Activated CD8-positive, alpha-beta T cell treated with anti-CD3 and anti-CD28 coated beads, Interleukin-2, amount 10 ng/mL, durations not matched to agents 7 days and 5 days (primary cell): Measurements from ENCODE around the gene ZBTB16. TPM values are rescaled to one million over a fixed set of nuclear protein-coding genes. Genes with fewer than 3 reads are reported as not detected.

Experiments
- ATAC-seq: fragments of 150-1000 bp; cut with Tn5 transposase; one replicate; pipeline ENCODE4 v1.10.0; 2021; ENCODE audit warnings: moderate library complexity
- CTCF ChIA-PET: fragments of 350-600 bp; sonication (Branson Sonifier 250); formaldehyde crosslinking; loops from one replicate; lab custom pipeline; 2021; ENCODE audit warnings: antibody characterized with exemption; lab: Charles Lee
- POLR2A ChIA-PET: fragments of 350-600 bp; sonication (Branson Sonifier 250); formaldehyde crosslinking; loops from one replicate; lab custom pipeline; 2021; ENCODE audit warnings: antibody characterized with exemption; lab: Charles Lee
- DNase-seq: peaks from one replicate; pipeline ENCODE4 v3.0.0-alpha.2; 2020
- H3K27ac Mint-ChIP-seq: one replicate; pipeline ENCODE4 v1.8.0; 2021; ENCODE audit warnings: mild to moderate bottlenecking, mixed read lengths
- H3K27me3 Mint-ChIP-seq: one replicate; pipeline ENCODE4 v1.8.0; 2021; ENCODE audit warnings: low read depth, mixed read lengths
- H3K36me3 Mint-ChIP-seq: one replicate; pipeline ENCODE4 v1.8.0; 2021; ENCODE audit warnings: low read depth, mixed read lengths
- H3K4me1 Mint-ChIP-seq: one replicate; pipeline ENCODE4 v1.8.0; 2021; ENCODE audit warnings: low read depth, mixed read lengths
- H3K4me3 Mint-ChIP-seq: one replicate; pipeline ENCODE4 v1.8.0; 2021; ENCODE audit warnings: mild to moderate bottlenecking, mixed read lengths
- H3K9me3 Mint-ChIP-seq: one replicate; pipeline ENCODE4 v1.8.0; 2022; ENCODE audit warnings: mixed read lengths; ENCODE audit not compliant: insufficient read depth
- total RNA-seq, 2 experiments: library from RNA; stranded (reverse); gene quantifications; one replicate each; pipeline ENCODE4 v1.2.3, GENCODE V29; 2021

Gene ZBTB16, protein sequence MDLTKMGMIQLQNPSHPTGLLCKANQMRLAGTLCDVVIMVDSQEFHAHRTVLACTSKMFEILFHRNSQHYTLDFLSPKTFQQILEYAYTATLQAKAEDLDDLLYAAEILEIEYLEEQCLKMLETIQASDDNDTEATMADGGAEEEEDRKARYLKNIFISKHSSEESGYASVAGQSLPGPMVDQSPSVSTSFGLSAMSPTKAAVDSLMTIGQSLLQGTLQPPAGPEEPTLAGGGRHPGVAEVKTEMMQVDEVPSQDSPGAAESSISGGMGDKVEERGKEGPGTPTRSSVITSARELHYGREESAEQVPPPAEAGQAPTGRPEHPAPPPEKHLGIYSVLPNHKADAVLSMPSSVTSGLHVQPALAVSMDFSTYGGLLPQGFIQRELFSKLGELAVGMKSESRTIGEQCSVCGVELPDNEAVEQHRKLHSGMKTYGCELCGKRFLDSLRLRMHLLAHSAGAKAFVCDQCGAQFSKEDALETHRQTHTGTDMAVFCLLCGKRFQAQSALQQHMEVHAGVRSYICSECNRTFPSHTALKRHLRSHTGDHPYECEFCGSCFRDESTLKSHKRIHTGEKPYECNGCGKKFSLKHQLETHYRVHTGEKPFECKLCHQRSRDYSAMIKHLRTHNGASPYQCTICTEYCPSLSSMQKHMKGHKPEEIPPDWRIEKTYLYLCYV
- 10 to 100 TPM; 16.3 to 16.4 TPM for total RNA-seq

DNA sequence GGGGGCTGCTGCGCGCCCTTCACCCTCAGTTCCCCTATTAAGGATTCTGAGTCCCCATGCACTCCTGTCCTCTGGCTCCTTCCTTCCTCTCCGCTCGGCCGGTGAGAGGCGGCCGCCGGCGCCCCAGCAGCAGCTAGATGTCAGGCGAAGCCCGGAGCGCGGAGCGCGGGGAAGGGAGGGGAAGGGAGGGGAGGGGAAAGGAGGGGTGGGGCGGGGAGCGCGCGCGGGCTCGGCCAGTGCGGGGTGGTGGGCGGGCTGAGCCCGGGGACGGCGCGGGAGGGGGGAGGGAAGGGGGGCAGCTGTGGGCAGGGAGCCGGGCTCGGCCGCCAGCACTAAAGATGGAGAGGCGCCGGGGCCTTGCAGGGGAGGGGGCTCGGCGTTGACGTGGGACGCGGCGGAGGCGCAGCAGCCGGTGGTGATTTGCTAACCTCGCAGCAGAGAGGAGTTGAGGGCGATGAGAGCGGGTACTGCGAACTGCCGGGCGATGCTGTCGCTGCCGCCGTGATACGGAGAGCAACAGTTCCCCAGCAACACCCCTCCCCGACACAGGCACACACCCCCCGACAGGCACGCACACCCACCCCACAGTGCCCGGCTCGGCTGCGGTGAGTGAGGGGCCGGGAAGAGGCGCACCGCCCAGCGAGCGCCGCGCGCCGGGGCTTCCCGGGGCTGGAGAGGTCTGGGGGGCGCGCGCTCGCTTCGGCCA lies at the start of gene ZBTB16:
Gene ZBTB16, plus strand, starts transcription at position 434 of the 706 bp plus-strand sequence. CDS start 3,590 bp downstream, outside the sequence.
- Mint-ChIP-seq H3K4me3 (peak within 1 kb of the TSS; percentile 83), H3K9me3 (no peaks in the 10 kb centered on the region), H3K27ac (peak within 1 kb of the TSS; percentile 72), H3K4me1 (peaks cover 21% of the 10 kb centered on the region), H3K36me3 (peaks cover 7% of the 10 kb centered on the region), H3K27me3 (peaks cover 53% of the 10 kb centered on the region)
- ChIA-PET POLR2A (no interaction called here), CTCF (interaction anchor here (0.8 to 4.1 kb wide), 10 partner anchors 13 to 203 kb away, joined by 3 to 23 read pairs (median 4); no protein-coding TSS in a partner anchor)
- ATAC-seq (peak; percentile 58), DNase-seq (peak; percentile 70)

DNA sequence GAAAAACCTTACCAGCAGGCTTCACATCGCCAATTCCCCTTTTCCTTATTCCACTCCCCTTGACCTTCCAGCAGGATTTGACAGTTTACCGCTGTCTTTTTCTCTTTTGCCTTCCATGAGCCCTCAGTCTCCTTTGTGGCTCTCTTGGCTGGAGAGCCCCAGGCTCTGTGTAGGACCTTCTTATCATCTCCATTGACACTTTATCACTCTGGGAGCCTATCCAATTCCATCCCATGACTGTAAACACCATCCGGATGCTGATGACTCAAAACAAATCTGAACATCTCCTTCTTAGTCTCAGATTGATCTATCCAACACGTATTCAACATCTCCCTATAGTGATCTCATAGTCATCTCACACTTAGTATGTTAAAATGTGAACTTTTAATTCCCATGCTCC lies 48.6 kb upstream of the ZBTB16 start:
- DNase-seq (no peak), ATAC-seq (no peak)
- H3K27ac Mint-ChIP-seq, result no peak overlapping the region
- H3K36me3 Mint-ChIP-seq, result no peaks in the 10 kb centered on the region
- H3K9me3 Mint-ChIP-seq, result no peaks in the 10 kb centered on the region
- ChIA-PET POLR2A (no interaction called here), CTCF (interaction anchor here (1.7 kb wide), 1 partner anchor 250 kb away, joined by 5 read pairs; no protein-coding TSS in a partner anchor)
- peaks cover 9% of the 10 kb centered on the region for H3K4me1 Mint-ChIP-seq
- H3K27me3 Mint-ChIP-seq, result peaks cover 30% of the 10 kb centered on the region
- H3K4me3 Mint-ChIP-seq, result no peak overlapping the region

DNA sequence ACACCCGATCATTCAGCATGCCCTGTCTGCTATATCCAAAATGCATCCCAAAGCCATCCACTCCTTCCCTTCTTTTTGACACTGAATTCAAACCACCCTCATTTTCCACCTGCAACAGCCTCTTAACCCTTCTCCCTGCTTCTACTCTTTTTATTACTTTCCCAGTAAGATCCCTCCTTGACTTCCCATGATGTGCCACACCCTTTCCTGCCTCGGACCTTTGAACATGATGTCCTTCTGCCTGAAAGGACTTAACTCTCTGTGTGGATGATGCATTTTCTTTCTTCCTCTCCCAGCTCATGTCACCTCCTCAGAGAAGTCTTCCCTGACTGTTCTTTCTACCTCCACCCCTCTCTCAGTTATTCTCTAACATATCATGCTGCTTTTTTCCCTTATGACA lies 48.1 kb upstream of the ZBTB16 start:
- Mint-ChIP-seq H3K9me3 (no peaks in the 10 kb centered on the region), H3K4me1 (peaks cover 9% of the 10 kb centered on the region), H3K36me3 (no peaks in the 10 kb centered on the region), H3K4me3 (no peak overlapping the region), H3K27ac (no peak overlapping the region), H3K27me3 (peaks cover 30% of the 10 kb centered on the region)
- DNase-seq, result no peak
- CTCF ChIA-PET, result interaction anchor here (1.7 kb wide), 1 partner anchor 250 kb away, joined by 5 read pairs; no protein-coding TSS in a partner anchor
- ATAC-seq, result no peak
- POLR2A ChIA-PET, result interaction anchor here (1.0 kb wide), 1 partner anchor 12 kb away, joined by 3 read pairs; no protein-coding TSS in a partner anchor

DNA sequence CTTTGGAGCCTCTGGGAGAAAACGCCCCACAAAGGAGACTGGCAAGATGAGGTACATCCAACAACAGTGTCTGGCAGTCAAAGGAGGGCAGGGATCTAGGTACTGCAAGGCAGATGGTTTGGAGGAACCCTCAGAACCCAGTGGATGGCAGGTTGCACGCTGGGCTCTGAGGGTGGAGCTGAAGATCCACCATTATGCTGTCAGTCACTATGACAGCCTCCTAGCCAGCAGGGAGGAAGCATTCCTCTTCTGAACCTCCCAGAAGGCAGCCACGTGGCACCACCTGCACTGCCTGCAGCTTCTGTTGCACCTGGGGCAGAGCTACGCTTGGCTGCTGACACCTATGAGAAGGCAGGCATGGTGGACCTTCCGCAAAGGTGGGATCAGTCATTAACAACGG lies 44.4 kb upstream of the ZBTB16 start:
- Mint-ChIP-seq H3K4me1 (no peaks in the 10 kb centered on the region), H3K27ac (no peak overlapping the region), H3K36me3 (no peaks in the 10 kb centered on the region), H3K9me3 (no peaks in the 10 kb centered on the region), H3K4me3 (no peak overlapping the region), H3K27me3 (peaks cover 16% of the 10 kb centered on the region)
- ATAC-seq (no peak), DNase-seq (no peak)
- POLR2A ChIA-PET, result no interaction called here
- CTCF ChIA-PET, result interaction anchor here (1.3 to 2.2 kb wide), 2 partner anchors 24 to 246 kb away, joined by 3 to 8 read pairs; no protein-coding TSS in a partner anchor

DNA sequence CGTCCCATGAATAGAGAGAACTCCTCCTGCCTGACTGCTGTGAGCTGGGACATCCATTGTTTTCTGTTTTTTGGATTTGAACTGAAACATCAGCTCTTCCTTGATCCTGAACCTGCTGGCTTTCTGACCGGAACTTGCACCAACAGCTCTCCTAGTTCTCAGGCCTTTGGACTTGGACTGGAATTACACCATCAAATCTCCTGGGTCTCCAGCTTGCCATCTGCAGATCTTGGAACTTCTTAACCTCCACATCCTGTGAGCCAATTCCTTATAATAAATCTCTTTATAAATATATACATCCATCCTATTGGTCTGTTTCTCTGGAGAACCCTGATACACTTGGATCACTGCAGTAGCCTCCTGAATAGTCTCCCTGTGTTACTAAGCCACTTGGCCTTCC lies 42.5 kb upstream of the ZBTB16 start:
- ChIA-PET CTCF (interaction anchor here (1.0 to 2.2 kb wide), 3 partner anchors 23 to 246 kb away, joined by 4 to 8 read pairs (median 5); no protein-coding TSS in a partner anchor), POLR2A (no interaction called here)
- H3K36me3 Mint-ChIP-seq, result no peaks in the 10 kb centered on the region
- no peak overlapping the region for H3K27ac Mint-ChIP-seq
- no peak for DNase-seq
- H3K4me3 Mint-ChIP-seq, result no peak overlapping the region
- no peaks in the 10 kb centered on the region for H3K9me3 Mint-ChIP-seq
- H3K27me3 Mint-ChIP-seq, result peaks cover 7% of the 10 kb centered on the region
- H3K4me1 Mint-ChIP-seq, result no peaks in the 10 kb centered on the region
- no peak for ATAC-seq

DNA sequence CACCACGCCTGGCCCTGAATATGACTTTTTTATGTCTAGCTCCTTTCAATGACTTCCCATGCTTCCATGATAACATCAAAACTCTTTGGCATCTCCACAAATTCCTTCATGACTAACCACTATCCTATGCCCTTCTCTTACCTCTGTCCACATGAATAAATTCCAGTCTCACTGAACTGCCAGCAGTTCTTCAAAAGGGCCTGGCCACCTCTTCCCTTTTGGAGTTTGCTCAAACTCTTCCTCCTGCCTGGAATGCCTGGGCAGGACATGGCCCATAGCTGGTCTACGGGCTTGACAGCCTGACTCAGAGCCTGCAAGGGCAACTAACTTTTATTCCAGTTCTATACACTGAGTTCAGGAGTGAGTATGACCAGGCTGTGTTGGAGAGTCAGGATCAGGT lies 41.8 kb upstream of the ZBTB16 start:
- ChIA-PET CTCF (interaction anchor here (0.9 kb wide), 1 partner anchor 47 kb away, joined by 3 read pairs; no protein-coding TSS in a partner anchor), POLR2A (no interaction called here)
- no peak overlapping the region for H3K4me3 Mint-ChIP-seq
- H3K36me3 Mint-ChIP-seq, result no peaks in the 10 kb centered on the region
- no peak overlapping the region for H3K27ac Mint-ChIP-seq
- no peaks in the 10 kb centered on the region for H3K4me1 Mint-ChIP-seq
- peaks cover 1% of the 10 kb centered on the region for H3K27me3 Mint-ChIP-seq
- DNase-seq (no peak), ATAC-seq (no peak)
- H3K9me3 Mint-ChIP-seq, result no peaks in the 10 kb centered on the region

DNA sequence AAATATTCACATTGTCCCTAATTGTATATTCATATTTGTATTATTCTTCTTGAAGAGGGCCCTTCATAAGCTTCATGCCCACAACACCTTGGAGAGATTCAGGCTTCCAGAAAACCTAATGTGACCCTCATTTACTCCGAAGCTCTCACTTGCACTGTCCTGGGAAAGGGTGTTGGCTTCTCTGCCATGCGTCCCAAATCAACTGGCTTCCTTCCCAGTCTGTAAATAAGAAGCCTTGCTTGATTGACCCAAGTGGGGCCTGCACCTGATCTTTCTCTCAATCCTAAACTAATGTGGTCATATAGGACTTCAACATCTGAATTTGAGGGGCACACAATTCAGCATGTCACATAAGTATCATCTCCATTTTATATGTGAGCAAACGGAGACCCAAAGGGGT lies 40.5 kb upstream of the ZBTB16 start:
- ATAC-seq (no peak), DNase-seq (no peak)
- no peak overlapping the region for H3K4me3 Mint-ChIP-seq
- H3K9me3 Mint-ChIP-seq, result no peaks in the 10 kb centered on the region
- H3K4me1 Mint-ChIP-seq, result no peaks in the 10 kb centered on the region
- CTCF ChIA-PET, result interaction anchor here (0.7 to 1.3 kb wide), 2 partner anchors 16 to 241 kb away, joined by 3 to 7 read pairs; no protein-coding TSS in a partner anchor
- no peak overlapping the region for H3K27ac Mint-ChIP-seq
- POLR2A ChIA-PET, result no interaction called here
- H3K27me3 Mint-ChIP-seq, result peaks cover 2% of the 10 kb centered on the region
- no peaks in the 10 kb centered on the region for H3K36me3 Mint-ChIP-seq

DNA sequence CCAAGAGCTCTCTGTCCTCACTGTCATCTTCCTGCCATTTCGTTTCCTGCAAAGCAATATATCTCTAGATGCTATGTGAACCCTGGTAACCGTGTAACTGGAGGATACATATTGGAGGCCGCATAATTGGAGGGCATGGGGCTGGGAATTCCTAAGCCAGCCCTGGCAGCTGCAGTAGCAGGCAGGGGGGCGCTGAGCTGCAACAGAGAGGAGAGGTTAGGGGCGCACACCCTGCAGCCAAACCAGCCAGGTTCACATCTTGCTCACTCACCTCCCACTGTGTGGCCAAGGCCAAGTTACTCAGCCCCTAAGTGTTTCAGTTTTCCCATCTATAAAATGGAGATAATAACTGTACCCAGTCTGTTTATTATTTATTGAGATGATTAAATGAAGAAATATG lies 39.9 kb upstream of the ZBTB16 start:
- Mint-ChIP-seq H3K4me1 (no peaks in the 10 kb centered on the region), H3K27me3 (peaks cover 2% of the 10 kb centered on the region), H3K9me3 (no peaks in the 10 kb centered on the region), H3K36me3 (no peaks in the 10 kb centered on the region), H3K27ac (no peak overlapping the region), H3K4me3 (no peak overlapping the region)
- CTCF ChIA-PET, result interaction anchor here (1.3 kb wide), 1 partner anchor 241 kb away, joined by 7 read pairs; no protein-coding TSS in a partner anchor
- ATAC-seq, result no peak
- DNase-seq, result no peak
- POLR2A ChIA-PET, result no interaction called here

DNA sequence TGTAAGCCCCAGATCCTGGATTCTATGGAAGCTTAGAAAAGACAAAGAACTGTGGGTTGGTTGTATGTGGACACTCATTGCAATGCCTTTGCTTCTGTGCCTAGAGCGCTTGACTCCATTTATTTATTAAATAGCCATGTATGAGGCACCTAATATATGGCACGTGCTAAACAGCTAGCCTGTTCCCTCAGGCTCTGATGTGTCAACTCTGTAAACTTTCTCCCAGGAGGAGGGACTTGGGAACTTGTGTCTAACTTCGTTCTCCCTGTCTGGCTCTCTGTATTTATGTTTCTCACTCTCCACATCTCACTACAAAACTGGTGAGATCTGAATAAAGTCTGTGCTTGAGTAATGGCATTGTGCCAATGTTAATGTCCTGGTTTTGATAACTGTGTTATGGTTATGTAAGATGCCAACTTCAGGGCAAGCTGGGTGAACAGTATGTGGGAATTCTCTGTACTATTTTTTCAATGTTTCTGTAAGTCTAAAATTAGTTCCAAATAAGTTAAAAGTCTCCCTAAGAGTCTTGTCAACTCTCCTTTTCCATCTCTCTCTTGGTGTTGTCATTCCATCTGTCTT lies 34.1 kb upstream of the ZBTB16 start:
- H3K36me3 Mint-ChIP-seq, result no peaks in the 10 kb centered on the region
- no peak overlapping the region for H3K27ac Mint-ChIP-seq
- H3K9me3 Mint-ChIP-seq, result no peaks in the 10 kb centered on the region
- H3K27me3 Mint-ChIP-seq, result peaks cover 26% of the 10 kb centered on the region
- POLR2A ChIA-PET, result no interaction called here
- H3K4me1 Mint-ChIP-seq, result peaks cover 10% of the 10 kb centered on the region
- H3K4me3 Mint-ChIP-seq, result no peak overlapping the region
- CTCF ChIA-PET, result interaction anchor here (0.7 to 8.4 kb wide), 6 partner anchors 10 to 243 kb away, joined by 3 to 98 read pairs (median 6); no protein-coding TSS in a partner anchor
- no peak for DNase-seq
- no peak for ATAC-seq

DNA sequence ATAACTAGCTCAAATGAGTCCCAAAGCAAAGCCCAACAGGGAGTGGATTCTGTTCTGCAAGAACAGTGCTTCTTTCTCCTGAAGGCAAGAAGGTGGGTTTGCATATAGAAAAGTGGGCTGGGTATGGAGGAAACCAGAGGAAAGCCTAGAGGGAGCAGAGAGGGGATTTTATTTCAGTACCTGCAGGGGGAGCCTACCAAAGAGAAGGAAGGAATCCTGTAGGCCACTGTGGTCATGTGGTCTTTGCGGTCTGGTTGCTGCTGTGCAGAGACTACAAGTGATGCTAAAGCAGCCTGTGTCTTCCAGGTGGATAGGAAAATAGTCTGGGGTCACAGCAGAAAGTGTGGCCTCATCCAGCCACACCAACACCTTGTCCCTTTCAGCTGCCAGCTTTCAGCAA lies 33.2 kb upstream of the ZBTB16 start:
- Mint-ChIP-seq H3K27me3 (peaks cover 26% of the 10 kb centered on the region), H3K9me3 (no peaks in the 10 kb centered on the region), H3K27ac (no peak overlapping the region), H3K4me3 (no peak overlapping the region), H3K4me1 (peaks cover 10% of the 10 kb centered on the region), H3K36me3 (no peaks in the 10 kb centered on the region)
- peak; percentile 92 for ATAC-seq
- peak; percentile 76 for DNase-seq
- CTCF ChIA-PET, result interaction anchor here (0.7 to 8.4 kb wide), 7 partner anchors 9 to 242 kb away, joined by 3 to 98 read pairs (median 5); no protein-coding TSS in a partner anchor
- POLR2A ChIA-PET, result no interaction called here

DNA sequence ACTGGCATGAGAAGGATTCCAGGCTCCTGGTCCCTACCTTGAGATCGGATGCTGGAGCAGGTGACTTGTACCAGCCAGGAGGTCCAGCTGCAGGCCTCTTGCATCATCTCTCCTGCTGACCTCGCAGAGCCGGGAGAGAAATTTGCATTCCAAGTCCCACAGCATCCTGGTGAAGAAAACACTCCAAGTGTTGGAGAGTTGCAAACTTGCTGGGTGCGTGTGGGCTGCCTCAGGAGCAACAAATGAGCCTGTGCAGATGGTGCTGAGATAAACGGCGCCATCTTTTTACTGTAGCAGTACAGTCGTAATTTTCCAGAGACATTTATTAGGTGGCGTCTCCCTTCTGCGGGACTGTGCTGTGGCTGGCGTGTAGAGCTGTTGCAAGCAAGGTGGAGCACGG lies 32.1 kb upstream of the ZBTB16 start:
- POLR2A ChIA-PET, result no interaction called here
- H3K36me3 Mint-ChIP-seq, result no peaks in the 10 kb centered on the region
- H3K27me3 Mint-ChIP-seq, result peaks cover 26% of the 10 kb centered on the region
- H3K27ac Mint-ChIP-seq, result no peak overlapping the region
- no peak for DNase-seq
- CTCF ChIA-PET, result interaction anchor here (1.2 to 8.4 kb wide), 4 partner anchors 8 to 235 kb away, joined by 3 to 98 read pairs (median 8); no protein-coding TSS in a partner anchor
- H3K9me3 Mint-ChIP-seq, result no peaks in the 10 kb centered on the region
- ATAC-seq, result no peak
- peaks cover 10% of the 10 kb centered on the region for H3K4me1 Mint-ChIP-seq
- no peak overlapping the region for H3K4me3 Mint-ChIP-seq
